T-helper 9 cell (primary cell): ENCODE data around the gene ZDHHC17.
"Not testable (repeated sequence)": the region's sequence is repeated elsewhere in the genome, so short reads cannot be mapped to it uniquely, and the experiment has no call there.

Experiments used
- DNase-seq: peaks from one replicate; pipeline ENCODE4 v3.0.0-alpha.2; 2020

Gene ZDHHC17

DNA sequence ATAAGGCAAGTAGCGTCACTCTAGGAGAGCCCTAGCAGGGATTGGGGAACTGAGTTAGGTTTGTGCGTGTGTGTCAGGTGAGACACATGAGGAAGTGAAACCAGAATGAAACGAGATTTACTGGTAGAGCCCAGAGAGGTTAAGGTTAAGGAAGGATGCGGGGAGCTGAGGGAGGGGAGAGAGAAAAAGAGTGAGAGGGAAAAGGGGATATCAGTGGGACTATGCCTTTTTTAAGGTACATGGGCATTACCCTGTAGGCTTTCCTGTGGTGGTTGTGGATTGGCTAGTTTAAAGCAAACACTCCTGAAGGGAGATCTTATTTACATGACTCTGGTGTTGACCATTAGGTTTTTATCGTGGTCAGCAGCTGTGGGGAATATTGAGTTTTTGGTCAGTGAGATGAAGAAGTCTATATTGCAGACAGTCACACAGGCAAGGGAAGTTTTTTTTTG lies 13.9 kb downstream of the ZDHHC17 start:
- no peak for DNase-seq

- no peak for DNase-seq
These were observed 14.4 kb downstream of the ZDHHC17 start for GRCh38 chr12:76778364-76778763.

DNA sequence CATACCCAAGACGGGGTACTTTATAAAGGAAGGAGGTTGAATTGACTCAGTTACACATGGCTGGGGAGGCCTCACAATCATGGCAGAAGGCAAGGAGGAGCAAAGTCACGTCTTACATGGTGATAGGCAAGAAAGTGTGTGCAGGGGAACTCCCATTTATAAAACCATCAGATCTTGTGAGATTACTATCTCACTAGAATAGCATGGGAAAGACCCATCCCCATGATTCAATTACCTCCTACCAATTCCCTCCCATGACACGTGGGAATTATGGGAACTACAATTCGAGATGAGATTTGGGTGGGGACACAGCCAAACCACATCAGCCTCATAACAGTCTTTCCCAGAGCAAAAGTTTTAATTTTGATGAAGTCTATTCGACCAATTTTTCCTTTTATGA lies 15.4 kb downstream of the ZDHHC17 start:
- not testable (repeated sequence) for DNase-seq

DNA sequence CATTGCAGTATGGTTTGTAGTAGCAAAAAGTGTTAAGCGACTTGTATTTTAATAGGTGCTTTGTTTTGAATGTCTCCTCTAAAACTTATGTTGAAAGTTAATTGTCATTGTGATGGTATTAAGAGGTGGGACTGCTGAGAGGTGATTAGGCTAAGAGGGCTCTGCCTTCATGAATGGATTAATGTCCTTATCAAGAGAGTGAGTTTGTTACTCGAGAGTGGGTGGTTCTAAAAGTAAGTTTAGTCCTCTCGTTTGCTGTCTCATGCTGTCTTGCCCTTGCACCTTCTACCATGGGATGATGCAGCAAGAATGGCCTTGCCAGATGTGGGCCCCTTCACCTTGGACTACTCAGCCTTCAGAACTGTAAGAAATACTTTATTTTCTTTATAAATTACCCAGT lies 17.4 kb downstream of the ZDHHC17 start:
- no peak for DNase-seq

DNA sequence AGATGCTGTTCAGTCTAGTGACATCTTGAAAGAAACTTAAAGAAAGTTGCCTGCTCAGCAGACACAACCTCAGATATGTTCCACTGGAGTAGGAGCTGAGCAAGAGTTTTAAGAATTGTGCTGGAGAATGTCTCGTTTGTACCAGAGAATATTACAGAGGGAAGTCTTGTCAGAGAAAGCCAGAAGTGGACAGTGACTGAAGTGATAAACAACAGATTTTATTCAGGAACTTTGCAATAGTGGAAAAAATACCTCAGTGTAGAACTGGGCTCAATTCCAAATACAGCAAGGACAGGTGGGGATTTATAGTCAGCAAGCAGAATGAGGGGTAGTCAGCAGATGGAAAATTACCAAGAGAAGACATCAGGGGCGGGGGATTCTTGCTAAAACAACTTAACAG lies 18.6 kb downstream of the ZDHHC17 start:
- no peak for DNase-seq

DNA sequence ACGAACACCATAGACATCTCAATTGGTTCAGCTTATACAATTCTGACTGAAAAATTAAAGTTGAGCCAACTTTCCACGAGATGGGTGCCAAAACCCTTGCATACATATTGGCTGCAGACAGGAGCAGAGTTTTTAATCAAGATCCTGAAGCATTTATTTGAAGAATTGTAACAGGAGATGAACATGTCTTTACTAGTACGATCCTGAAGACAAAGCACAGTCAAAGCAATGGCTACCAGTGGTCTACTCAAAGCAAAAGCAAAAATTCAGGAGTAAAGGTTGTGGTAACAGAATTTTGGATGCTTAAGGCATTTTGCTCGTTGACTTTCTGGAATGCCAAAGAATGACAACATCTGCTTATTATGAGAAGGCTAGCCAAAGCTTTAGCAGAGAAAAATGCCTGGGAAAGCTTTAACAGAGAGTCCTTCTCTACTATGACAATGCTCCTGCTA lies 20.7 kb downstream of the ZDHHC17 start:
- DNase-seq: no peak

GRCh38 chr12:76785407-76785806 lies 21.5 kb downstream of the ZDHHC17 start:
- DNase-seq: no peak

- no peak for DNase-seq
These were observed 23.1 kb downstream of the ZDHHC17 start for GRCh38 chr12:76786986-76787385.

- no peak for DNase-seq
These were observed 23.8 kb downstream of the ZDHHC17 start for GRCh38 chr12:76787689-76788088.

DNA sequence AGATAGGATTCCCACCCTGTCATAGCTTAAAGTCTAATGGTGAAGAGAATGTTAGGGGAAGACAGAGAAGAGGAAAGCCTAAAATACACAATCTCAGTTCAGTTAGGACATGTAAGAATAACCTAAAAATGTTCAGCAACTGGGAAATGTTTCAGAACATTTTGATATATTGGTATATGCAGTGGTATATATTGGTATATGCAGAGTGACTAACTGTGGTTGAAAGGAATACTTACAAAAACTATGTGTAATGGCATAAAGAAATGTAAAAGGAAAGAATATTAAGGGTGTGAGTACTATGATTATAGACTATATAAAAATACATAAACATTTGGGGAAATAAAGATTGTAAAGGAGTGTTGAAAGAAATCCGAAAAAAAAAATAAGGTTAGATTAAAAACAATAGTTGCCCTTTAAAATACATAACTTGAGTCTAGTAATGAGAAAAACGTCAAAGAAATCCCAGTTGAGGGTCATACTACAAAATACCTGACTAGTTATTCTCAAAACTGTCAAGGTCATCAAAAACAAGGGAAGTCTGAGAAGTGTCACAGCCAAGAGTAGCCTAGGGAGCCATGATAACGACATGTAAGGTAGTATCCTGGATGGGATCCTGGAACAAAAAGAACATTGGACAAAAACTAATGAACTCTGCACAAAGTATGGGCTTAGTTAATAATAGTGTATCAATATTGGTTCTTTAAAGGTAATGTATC lies 25.6 kb downstream of the ZDHHC17 start:
- DNase-seq: no peak

DNA sequence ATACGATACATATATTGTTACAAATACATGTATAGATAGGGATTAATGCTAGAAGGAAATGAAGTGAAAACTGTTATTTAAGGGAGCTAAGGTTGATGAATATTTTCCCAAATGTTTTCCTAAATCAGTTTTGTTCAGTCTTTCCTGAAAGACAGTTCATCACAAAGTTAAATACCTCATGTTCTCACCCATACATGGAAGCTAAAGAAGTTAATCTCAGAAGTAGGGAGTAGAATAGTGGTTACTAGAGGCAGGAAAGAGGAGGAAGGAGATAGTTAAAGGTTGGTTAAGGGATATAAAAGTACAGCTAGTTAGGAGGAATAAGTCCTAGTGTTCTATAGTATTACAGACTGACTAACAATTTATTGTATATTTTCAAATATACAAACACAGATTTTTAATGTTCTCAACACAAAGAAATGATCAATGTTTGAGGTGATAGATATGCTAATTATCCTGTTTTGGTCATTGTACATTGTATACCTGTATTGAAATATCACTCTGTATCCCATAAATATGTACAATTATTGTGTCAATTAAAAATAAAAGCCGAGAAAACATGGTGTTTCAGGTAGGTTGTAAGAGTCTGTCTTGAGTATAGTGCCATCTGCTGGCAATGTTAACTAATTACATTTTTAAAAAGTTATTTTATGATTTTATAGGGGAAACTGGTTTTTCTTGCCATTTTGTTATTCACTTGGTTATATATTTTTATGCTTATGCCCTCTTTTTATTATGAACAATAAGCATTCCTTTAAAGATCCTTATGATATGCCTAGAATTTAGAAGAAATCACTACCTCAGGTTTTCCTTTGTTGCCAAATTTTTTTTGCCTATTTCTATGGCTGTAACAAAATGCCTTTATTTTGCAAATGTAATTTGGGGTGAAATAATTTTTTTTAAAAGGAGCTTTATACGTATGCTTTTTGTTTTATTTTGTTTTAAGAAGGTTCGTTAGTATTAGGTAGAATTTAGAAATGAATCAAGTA lies 26.9 kb downstream of the ZDHHC17 start:
- DNase-seq: no peak

GRCh38 chr12:76792828-76793227 lies 28.9 kb downstream of the ZDHHC17 start:
- DNase-seq: no peak

DNA sequence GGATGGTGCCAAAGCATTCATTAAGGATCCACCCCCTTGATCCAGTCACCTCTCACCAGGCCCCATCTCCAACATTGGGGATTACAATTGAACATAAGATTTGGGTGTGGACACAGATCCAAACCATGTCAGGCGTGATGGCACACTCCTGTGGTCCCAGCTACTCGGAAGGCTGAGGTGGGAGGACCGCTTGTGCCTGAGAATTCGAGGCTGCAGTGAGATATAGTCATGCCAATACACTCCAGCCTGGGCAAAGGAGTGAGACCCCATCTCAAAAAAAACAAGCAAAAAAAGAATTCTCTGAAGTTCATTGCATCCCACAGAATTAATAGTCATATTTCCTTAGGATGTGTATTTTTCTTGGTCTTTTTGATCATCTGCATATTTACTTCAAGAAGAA lies 34.9 kb downstream of the ZDHHC17 start:
- DNase-seq: no peak

- no peak for DNase-seq
These were observed 35.4 kb downstream of the ZDHHC17 start for GRCh38 chr12:76799362-76799761.

- no peak for DNase-seq
These were observed 38.1 kb downstream of the ZDHHC17 start for GRCh38 chr12:76802060-76802459.

- DNase-seq: no peak
These were observed 40.6 kb downstream of the ZDHHC17 start for GRCh38 chr12:76804435-76804976.

- DNase-seq: no peak
These were observed 46.9 kb downstream of the ZDHHC17 start for GRCh38 chr12:76810671-76811419.

DNA sequence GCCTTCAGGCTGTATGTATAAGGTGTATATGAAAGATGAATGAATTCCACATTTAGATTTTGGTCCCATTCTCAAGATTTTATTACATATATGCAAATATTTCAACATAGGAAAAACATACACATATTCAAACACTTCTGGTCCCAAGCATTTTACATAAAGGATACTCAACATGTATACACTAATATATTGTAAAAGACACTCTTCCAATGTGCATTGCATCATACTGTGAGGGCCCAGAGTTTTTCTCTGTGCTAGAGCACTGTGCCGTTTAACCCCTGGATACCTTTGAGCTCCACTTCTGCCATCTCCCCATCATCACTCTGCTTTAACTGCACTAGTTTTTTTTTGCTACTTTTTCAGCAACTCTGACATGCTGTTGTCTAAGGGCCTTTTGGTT lies 48.1 kb downstream of the ZDHHC17 start:
- DNase-seq: no peak

GRCh38 chr12:76813265-76813664 lies 49.4 kb downstream of the ZDHHC17 start:
- DNase-seq: no peak

GRCh38 chr12:76813972-76814371 lies 50.1 kb downstream of the ZDHHC17 start:
- no peak for DNase-seq

- DNase-seq: no peak
These were observed 57.1 kb downstream of the ZDHHC17 start for GRCh38 chr12:76820888-76821482.

DNA sequence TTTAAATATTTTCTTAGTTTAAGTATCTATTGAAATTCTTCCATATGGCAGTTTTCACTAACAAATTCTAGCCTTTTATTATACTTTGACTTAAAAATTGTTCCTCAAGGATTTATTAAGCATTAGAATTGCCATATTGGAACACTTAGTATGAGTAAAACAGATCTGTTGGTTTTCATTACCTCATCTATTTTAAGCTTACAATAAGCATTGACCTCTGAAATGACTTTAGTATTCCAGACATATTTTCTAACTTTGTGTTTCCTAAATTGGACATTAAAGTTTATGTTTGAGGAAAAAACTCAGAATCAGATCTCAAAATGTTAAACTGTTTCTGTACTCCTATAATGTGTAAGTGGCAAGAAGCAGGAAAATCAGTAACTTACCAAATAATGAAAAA lies 66.5 kb downstream of the ZDHHC17 start:
- no peak for DNase-seq
